Femur (tissue), 1 donor: ENCODE results near the gene BUB1.
"Not testable (repeated sequence)": the region's sequence is repeated elsewhere in the genome, so short reads cannot be mapped to it uniquely, and the experiment has no call there.

ENCODE experiments used
- DNase-seq: peaks from one replicate; pipeline ENCODE4 v3.0.0-alpha.2; 2017

BUB1 gene

DNA sequence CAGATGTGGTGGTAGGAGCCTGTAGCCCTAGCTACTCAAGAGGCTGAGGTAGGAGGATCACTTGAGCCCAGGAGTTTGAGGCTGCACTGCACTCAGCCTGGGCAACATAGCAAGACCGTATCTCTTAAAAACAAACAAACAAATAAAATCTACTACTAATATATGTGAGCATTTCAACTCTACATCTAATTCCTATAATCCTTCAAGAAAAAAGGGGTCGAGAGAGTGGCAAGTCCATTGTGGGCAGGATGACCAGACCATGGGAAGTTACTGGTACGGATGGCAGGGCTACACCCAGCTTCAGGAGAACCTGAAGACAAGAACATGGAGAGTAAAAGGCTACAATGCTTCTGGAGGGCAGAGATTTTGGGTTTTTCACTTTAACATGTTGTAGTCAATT lies 24.0 kb downstream of the BUB1 start:
- DNase-seq = no peak

DNA sequence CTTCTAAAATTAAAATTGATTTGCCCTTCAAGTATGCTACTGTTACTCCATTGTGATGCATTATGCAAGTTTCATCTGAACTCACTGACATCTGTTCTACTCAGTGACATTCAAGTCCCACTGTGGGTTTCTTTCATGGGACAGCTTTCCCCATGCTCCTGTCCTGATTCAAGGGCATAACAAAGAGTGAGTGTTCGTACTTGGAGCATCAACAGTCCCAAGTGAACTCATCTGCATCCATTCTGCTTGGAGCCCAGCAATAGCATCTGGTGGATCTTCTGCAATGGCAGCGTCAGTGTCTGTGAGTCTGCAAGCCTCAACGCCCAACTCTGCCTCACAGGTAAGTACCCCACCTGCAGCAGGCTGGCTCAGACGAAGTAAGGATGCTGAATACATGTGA lies 27.5 kb downstream of the BUB1 start:
- DNase-seq = no peak

DNA sequence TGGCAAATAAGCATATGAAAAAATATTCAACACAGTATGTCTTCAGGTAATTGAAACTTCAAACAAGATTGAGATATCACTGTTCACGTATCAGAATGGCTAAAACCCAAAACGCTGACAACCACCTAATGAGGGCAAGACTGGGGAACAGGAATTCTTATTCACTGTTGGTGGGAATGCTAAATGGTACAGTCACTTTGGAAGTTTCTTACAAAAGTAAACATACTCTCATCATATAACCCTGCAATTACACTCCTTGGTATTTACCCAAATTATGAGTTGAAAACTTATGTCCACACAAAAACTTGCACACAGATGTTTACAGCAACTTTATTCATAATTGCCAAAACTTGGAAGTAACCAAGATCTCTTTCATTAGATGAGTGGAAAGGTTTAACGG lies 30.1 kb downstream of the BUB1 start:
- no peak for DNase-seq

DNA sequence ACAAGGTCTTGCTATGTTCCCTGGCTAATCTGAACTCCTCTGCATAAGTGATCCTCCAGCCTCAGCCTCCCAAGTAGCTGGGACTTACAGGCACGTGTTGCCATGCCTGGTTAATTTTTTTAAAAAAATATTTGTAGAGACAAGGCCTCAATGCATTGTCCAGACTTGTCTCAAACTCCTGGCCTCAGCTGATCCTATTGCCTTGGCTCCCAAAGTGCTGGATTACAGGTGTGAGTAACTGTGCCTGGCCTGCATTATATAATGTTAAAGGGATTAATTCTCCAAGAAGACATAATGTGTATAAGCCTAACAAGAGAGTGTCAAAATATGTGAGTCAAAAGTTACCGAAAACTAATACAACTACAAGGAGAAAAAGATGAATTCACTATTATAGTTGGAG lies 32.2 kb downstream of the BUB1 start:
- DNase-seq = no peak

DNA sequence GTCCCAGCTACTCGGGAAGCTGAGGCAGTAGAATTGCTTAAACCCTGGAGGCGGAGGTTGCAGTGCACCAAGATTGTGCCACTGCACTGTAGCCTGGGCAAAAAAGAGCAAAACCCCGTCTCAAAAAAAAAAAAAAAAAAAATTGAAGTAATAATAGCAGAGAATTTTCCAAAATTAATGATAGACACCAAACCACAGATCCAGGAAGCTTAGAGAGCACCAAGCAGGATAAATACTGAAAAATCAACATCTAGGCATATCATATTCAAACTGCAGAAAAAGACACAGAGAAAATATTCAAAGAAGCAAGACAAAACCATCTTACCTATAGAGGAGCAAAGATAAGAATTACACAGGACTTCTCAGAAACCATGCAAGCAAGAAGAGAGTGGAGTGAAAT lies 33.5 kb downstream of the BUB1 start:
- DNase-seq = no peak

DNA sequence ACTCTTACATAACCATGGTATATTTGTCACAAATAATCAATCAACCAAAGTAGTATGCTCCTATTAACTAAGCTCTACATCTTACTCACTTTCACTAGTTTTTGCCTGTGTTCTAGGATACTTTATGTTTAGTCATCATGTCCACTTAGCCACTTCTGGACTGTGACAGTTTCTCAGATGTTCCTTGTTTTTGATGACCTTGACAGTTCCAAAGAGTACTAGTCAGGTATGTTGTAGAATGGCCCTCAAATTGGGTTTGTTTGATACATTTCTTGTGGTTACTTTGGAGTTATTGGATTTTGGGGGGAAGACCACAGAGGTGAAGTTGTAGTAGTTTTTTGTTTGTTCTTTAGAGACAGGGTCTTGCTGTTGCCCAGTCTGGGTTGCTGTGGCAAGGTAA lies 35.5 kb downstream of the BUB1 start:
- no peak for DNase-seq

DNA sequence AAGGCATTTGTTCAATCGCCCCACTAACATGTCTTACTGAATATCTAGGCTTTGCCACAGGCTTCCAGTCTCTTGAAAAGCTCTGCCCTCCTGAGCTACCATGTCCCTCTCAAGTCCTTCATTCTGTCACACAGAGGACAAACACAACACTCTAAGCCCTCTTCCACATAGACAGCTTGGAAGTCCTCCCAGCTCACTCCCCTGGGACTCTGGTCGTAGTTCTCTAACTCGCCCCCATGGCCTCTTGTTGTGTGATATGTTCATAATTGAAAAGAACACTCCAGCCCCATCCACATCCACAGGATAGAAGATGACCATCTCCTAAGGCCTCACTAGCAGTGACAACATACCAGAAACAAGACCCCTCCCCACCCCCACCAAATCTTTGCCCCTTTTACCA lies 37.9 kb downstream of the BUB1 start:
- no peak for DNase-seq

DNA sequence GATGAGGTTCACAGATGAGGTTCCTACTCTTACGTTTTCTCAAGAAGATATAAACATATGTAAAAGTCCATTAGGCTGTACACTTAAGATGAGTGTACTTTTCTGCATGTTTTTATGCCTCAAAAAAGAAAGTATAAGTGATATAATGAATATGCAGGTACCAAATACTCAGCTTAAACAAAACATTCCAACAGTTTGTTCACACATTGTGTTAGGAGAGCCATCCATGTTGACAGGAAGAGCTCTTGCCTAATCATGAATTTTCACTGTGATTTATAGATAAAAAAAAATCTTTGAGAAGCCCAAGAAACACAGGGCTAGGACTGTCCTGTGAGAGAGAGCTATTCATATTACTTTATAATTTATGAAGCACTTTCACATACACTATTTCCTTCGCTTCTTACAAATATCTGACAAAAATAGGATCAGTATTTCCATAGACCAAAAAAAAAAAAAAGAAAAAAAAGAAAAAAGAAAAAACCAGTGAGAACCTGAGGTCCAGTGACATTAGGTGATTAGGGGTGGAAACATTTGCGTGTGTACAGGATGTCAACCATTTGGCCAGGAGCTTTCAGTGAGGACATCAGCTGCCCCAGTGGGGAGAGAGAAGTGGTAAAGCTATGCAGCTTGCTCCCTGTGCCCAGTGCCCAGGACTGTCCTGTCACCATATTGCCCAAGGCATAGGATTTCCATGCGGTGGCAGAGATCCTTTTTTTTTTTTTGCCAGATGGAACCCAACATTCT lies 38.7 kb downstream of the BUB1 start:
- DNase-seq = no peak

DNA sequence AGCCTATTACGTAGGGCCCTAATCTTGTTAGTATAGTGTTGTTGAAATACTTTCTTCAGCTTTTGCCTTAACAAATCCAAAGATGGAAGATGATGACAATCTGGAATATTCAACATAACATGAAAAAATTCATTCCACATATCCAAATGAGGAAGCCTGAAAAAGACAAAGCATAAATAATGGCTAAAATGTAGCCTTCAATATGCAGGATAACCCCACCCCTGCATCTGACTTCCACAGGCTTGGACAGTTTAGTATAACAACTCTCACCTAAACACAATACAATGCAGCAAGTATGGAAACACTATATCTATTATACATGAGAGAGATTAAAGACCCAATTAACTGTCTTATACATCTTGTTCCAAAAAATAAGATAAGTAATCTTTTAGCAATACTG lies 39.9 kb downstream of the BUB1 start:
- DNase-seq = no peak

DNA sequence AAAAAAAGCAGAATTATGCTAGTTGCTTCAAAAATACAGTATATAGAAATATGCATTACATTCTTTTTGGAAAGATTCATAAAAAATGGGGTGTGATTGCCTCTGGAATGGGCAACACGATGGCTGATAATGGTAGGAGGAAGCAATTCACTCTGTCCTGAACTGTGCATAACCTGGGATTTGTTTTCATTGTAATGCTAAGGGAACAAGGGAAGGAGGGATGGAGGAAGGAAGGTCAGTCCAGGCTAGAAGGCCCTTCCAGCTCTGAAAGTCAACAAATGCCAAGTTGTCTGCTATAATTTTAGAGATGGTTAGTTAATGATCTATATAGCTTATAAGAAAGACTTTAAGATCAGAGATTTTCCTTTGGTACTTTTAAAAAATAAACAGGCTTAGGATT lies 40.8 kb downstream of the BUB1 start:
- DNase-seq = no peak

DNA sequence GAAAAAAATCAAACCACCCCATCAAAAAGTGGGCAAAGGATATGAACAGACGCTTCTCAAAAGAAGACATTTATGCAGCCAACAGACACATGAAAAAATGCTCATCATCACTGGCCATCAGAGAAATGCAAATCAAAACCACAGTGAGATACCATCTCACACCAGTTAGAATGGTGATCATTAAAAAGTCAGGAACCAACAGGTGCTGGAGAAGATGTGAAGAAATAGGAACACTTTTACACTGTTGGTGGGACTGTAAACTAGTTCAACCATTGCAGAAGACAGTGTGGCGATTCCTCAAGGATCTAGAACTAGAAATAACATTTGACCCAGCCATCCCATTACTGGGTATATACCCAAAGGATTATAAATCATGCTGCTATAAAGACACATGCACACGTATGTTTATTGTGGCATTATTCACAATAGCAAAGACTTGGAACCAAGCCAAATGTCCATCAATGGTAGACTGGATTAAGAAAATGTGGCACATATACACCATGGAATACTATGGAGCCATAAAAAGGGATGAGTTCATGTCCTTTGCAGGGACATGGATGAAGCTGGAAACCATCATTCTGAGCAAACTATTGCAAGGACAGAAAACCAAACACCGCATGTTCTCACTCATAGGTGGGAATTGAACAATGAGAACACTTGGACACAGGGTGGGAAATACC lies 41.8 kb downstream of the BUB1 start:
- DNase-seq = not testable (repeated sequence)

DNA sequence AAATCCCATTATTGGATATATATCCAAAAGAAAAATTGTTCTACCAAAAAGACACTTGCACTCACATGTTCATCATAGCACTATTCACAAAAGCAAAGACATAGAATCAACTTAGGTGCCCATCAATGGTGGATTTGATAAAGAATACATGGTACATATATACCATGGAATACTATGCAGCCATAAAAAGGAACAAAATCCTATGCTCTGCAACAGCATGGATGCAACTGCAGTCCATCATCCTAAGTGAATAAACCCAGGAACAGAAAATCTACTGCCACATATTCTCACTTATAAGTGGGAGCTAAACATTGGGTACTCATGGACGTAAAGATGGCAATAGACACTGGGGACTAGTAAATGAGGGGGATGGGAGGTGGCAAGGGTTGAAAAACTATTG lies 50.5 kb downstream of the BUB1 start:
- not testable (repeated sequence) for DNase-seq

DNA sequence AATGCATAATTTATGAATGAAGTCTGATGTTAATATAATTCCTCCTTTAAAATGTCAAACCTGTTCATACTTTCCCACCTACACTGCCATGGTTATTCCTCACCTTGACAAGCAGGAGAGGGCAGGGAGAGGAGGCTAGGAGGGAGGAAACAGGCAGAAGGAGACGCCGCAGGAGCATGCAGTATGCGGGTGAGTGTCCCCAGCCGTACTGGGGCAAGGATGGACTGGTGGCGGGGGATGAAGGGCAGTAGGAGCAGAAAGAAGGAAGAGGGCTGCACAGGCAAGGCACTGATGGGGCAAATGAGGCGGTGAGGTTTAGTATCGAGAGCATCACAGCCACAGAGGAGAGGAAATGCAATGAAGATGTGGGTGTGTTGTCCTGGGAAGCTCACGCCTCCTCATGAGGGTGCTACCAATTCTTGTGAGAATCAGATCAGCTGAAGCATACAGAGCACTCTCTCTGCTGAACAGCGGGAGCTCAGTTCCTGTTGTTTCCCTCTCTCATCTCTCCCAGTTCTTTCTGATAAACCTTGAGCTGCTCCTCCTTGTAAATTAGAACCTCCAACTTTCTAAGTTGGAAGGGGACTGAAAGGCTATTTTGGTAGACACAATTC lies 58.4 kb downstream of the BUB1 start:
- not testable (repeated sequence) for DNase-seq

DNA sequence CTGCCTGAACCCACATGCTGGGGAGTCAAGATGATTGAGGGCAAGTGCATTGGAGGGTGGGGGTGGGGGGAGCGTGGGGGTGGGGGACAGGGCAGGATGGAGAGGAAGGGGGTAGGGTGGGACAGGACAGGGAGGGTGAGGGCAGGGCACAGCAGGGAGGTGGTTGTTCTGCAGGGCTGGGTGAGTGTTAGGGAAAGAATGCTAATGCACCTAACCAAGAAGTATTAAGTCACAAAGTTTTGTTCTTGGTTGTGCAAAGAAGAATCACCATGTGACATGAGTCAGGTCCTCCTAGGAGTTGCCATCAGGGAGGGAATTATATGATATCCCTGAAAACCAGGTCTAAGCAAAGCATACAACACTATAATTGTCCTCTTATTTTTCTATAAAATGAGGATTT lies 63.9 kb downstream of the BUB1 start:
- DNase-seq = not testable (repeated sequence)

DNA sequence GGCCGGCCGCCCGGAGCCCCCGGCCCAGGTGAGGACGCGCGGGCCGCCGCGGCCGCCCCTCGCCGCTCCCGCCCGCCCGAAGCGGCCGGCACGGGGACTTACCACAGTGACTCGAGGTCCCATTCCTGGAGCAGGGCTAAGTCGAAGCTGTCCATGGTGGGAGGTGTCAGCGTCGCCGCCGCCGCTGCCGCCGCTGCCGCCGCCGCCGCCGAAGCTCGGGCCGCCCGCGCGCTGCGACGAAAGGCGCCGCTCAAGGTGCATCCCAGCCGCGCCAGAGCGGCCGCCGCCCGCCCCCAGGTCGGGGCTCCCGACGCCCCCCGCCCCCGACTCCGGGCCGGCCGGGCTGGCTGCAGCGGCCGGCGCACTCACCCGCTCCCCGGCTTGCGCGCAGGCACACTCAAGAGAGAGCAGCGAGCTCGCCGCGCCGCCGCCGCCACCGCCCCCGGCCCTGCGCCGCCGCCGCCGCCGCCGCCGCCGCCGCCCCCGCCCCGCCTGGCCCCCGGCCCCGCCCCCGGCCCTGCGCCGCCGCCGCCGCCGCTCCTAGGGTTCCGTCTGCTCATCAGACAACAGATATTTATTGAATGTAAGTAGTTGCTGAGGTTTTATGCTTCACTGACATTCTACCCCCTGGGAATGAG lies 67.1 kb downstream of the BUB1 start:
- DNase-seq = not testable (repeated sequence)

DNA sequence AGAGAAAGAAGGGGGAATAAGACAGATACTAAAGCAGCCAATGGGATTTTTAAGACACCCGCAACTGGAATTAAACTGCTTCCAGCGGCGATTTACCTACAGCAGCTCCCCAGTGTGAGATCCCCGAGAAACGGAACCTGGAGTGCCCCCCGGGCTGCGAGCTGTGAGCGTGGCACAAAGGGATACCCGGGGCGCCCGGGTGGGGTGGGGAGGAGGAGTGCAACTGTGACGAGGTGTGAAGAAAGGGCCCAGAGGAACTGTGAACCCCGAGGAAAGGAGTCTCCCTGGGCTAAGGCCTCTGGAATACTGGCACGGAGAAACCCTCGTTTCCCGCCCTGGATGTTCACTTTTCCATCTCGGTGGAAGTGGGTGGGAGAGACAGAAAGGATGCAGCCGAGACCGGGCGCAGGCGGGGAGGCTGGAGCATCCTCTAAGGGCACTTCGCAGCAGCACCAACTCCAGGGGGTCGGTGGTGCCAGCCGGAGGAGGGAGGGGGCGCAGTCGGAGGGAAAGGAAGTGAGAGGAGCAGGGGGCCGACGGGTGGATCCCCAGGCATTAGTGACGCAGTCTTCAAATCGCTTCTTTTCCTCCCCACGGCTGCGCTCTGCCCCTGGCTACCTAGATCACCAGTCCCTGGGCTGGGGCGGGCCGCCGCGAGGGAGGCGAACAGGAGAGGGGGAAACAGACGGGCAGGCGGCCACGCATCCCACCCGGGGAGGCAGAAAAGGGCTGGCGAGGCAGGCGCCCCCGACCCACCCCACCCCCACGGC lies 67.8 kb downstream of the BUB1 start:
- DNase-seq = not testable (repeated sequence)

DNA sequence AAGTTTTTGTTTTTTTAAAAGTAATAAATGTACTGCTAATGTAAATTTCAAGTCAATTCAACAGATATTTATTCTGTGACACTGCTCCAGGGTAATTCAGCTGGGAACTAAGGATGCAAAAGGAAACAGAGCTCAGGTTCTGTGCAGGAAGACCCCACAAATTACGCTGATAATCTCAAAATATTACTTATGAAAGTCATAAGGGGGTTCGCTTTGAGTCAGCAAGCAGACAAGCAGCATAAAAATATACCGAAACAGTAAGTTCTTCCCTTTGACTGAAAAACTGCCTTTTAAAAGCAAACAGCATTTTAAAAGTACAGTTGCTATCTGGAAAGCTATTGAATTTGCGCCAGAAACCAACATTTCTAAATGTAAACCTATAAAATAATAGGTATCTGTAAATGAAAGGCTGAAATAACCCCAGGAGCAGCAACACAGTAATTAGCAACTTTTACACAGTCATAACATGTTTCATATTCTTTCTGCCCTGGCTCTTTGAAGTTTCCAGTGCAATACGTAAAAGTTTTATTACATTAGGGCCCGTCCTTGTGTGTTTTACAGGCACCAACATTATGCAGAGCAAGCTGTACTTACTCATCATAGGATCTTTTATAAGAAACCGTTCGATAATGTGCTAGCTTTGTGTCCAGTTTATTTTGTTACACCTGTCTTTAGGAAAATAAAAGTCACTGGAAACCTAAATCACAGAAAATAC lies 68.9 kb downstream of the BUB1 start:
- DNase-seq = not testable (repeated sequence)

DNA sequence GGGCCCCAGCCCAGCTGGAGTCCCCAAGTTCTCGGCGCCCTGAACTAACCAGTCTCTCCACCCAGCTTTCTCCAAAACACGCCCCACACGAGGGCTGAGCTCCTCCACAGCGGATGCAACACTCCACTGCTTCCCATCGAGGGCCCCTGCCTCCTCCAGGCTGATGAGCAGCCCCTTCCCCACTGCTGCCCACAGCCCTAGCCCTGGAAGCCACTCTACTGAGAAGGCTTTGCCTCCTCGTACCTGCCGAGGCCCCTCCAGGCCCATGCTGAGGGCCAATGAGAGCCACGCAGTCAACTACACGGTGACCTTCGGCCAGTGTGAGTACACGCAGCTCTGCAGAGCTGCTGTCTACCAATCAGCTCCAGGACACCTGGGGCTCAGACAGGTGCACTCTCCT lies 72.8 kb downstream of the BUB1 start:
- not testable (repeated sequence) for DNase-seq

DNA sequence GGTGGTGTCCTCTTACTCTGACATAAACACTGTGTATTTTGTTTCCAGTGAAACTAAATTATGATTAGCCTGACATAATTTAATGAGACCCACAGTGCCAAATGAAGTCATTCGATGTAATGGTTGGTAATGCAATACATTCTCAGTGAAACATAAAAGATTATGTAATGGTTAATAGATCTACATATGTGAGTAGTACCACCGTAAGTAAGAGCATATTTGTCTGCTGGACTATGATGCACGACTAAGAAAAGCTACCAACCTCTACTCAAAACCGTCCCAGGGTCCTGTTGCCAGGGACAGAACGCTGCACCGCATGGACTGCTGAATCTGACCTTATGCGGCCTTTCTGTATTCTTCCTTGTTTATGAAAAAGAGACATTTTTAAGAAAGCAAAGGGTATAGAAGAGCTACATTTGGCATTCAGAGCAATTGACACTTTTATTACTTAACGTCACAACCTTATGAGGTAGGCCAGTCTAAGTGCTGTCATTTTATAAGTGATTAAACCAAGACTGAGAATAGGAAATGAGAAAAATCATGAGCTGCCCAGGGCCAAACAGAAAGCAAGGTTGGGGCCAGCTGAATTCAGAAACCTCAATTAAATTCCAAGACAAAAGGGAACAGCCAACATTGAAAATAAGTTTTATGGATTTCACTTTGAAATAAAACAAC lies 73.8 kb downstream of the BUB1 start:
- DNase-seq = not testable (repeated sequence)

DNA sequence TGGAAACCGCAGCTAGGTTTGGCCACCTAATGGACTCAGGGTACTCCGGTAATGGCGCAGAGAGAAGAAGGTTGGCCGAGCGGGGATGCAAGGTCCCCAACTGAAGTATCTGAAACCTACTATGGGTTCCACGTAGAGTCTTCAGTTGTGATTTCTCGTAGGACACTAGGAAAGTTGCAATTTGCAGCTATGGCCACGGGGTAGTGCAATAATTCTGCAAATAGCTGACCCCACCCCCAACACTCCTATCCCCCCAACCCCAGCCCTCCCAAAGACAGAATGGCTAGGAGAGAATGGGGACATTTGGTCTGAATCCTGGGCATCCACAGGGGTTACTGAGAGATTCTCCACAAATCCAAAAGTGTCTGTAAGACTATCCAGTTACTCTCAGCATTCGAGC lies 75.7 kb downstream of the BUB1 start:
- not testable (repeated sequence) for DNase-seq

DNA sequence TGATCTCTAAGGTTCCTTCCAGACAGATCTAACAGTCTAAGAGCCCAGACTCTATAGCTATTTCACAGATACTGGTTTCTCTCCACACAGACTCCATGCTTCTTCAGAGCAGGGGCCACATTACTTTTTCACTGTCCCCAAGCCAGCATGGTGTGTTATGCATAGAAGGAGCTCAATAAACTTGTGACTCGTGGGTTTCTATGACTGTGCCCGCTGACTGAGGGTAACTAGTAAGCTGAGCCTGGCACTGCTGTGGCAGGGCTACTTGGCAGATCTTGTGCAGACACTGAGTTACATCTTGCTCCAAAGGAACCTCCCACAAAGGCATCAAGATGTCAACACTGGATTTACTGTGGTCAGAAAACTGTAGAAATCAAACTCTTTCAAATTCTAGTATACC lies 85.9 kb downstream of the BUB1 start:
- DNase-seq = not testable (repeated sequence)
